Naive B cell (primary cell): ENCODE data around the gene CABP5. TPM values are rescaled to one million over a fixed set of nuclear protein-coding genes. Genes with fewer than 3 reads are reported as not detected.

ENCODE experiments used
- ATAC-seq, 2 donors: fragments of 150-1000 bp; cut with Tn5 transposase; 2 replicates each; pipeline ENCODE4 v1.10.0; 2021; ENCODE audit warnings: low read depth in 2 of 2, mild to moderate bottlenecking in 2 of 2, moderate library complexity in 2 of 2
- DNase-seq: peaks from one replicate; pipeline ENCODE4 v3.0.0; 2022
- H3K27ac Mint-ChIP-seq, 6 donors: one replicate each; pipeline ENCODE4 v1.8.0; 2020 to 2022; ENCODE audit warnings: mild to moderate bottlenecking in 6 of 6, mixed read lengths in 6 of 6, moderate library complexity in 5 of 6, inconsistent platforms in 2 of 6
- H3K27me3 Mint-ChIP-seq, 3 donors: one replicate each; pipeline ENCODE4 v1.8.0; 2021 to 2022; ENCODE audit warnings: mixed read lengths in 3 of 3, mild to moderate bottlenecking in 1 of 3
- H3K36me3 Mint-ChIP-seq, 2 donors: one replicate each; pipeline ENCODE4 v1.8.0; 2020 to 2022; ENCODE audit warnings: mixed read lengths in 2 of 2, inconsistent platforms in 1 of 2, mild to moderate bottlenecking in 1 of 2
- H3K4me1 Mint-ChIP-seq, 3 donors: one replicate each; pipeline ENCODE4 v1.8.0; 2020 to 2022; ENCODE audit warnings: mixed read lengths in 3 of 3, inconsistent platforms in 1 of 3, mild to moderate bottlenecking in 1 of 3, moderate library complexity in 1 of 3
- H3K4me3 Mint-ChIP-seq, 8 donors: one replicate each; pipeline ENCODE4 v1.8.0; 2020 to 2022; ENCODE audit warnings: mild to moderate bottlenecking in 8 of 8, mixed read lengths in 8 of 8, moderate library complexity in 8 of 8, inconsistent platforms in 2 of 8
- H3K9me3 Mint-ChIP-seq, 7 donors: one replicate each; pipeline ENCODE4 v1.8.0; 2020 to 2022; ENCODE audit warnings: mixed read lengths in 7 of 7, mild to moderate bottlenecking in 5 of 7, inconsistent platforms in 2 of 7, moderate library complexity in 1 of 7
- polyA plus RNA-seq, 6 donors: library from polyadenylated mRNA; unstranded; fragments of 300-500 nt; fragmentation: Illumina TruSeq; gene quantifications; one replicate each; pipeline ENCODE4 v1.2.3, GENCODE V29; 2021; ENCODE audit warnings: low read depth in 6 of 6

Gene CABP5
- polyA plus RNA-seq, 6 donors from 2014 or later = 0.43 to 0.56 (median 0.50) TPM; not detected in 3

DNA sequence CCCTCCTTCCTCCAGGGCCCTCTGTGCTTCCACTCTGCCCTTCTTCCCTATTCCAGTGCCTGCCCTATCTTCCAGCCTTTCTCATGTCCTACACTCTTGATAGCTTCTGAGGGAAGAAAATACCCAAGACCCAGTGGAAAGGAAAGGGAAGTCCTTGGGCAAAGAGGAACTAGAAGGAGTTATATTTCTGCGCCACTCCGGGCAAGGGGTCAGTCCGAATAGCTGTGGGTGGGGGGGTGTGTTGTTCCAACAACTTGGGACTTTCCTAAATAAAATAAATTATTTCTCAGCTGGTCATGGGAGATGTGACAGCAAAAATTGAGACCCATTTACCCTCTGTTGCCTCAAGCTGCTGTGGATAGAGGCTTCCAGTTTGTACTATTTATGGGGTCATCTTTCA, 23.2 kb downstream of the CABP5 start:
- no peak for DNase-seq
- H3K4me1 Mint-ChIP-seq = no peaks in the 10 kb centered on the region
- ATAC-seq = no peak
- peaks cover 0 to 8% of the 10 kb centered on the region in 2 donors for H3K36me3 Mint-ChIP-seq
- H3K27ac Mint-ChIP-seq = no peak overlapping the region
- H3K9me3 Mint-ChIP-seq = peaks cover 0 to 7% (median 2%) of the 10 kb centered on the region in 7 donors
- H3K4me3 Mint-ChIP-seq = no peak overlapping the region
- peaks cover 49 to 55% (median 51%) of the 10 kb centered on the region in 3 donors for H3K27me3 Mint-ChIP-seq

DNA sequence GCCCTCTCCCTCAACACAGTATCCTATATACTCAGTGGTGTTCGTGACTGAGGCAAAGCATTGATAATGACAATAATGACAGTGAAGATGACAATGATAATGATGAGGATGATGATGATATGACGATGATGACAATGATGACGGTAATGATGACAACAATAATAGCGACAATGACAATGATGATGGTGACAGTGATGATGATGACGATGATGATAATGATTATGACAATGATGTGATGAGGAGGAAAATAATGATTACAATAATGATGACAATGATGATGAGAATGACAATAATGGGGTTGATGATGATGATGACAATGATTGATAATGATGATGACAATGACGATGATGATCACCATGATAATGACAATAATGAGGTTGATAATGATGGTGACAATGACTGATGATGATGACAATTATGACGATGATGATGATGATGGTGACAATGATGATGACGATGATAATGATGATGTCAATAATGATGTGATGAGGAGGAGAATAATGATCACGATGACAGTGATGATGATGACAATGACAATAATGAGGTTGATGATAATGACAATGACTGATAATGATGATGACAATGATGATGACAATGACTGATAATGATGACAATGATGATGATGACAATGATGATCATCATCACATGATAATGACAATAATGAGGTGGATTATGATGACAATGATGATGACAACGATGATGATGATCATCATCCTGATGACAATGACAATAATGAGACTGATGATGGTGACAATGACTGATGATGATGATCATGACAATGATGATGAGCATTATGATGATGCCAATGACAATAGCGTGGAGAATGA, 32.7 kb downstream of the CABP5 start:
- Mint-ChIP-seq H3K27me3 (peaks cover 16 to 17% (median 17%) of the 10 kb centered on the region in 3 donors), H3K27ac (no peak overlapping the region), H3K4me3 (no peak overlapping the region), H3K36me3 (peaks cover 0 to 7% of the 10 kb centered on the region in 2 donors), H3K4me1 (no peaks in the 10 kb centered on the region), H3K9me3 (peaks cover 4 to 17% (median 5%) of the 10 kb centered on the region in 7 donors)
- DNase-seq = no peak
- no peak for ATAC-seq

DNA sequence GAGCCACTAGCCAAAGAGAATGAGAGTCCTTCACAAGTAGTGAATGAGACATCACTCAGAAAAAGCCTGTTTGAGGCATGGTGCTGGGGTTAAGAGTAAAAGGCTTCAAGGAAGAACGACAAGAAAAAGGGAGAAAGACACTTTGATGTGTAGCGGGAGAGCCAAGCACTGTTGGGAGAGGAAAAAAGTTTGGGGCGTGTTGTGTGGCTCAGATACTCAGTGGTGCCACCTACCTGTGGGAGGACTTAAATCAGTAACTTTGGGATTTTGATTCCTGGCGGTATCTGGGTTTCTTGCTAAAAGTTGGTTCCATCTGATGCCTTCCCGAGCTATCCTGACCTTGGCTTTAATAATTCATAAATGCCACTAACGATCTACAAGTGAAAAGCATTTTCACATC, 37.1 kb downstream of the CABP5 start:
- Mint-ChIP-seq H3K27ac (peak overlapping the region in 1 of 6 donors; percentile 34), H3K9me3 (peaks cover 4 to 15% (median 5%) of the 10 kb centered on the region in 7 donors), H3K4me1 (no peaks in the 10 kb centered on the region), H3K36me3 (peaks cover 0 to 7% of the 10 kb centered on the region in 2 donors), H3K4me3 (no peak overlapping the region), H3K27me3 (peaks cover 28 to 38% (median 35%) of the 10 kb centered on the region in 3 donors)
- no peak for DNase-seq
- ATAC-seq = no peak

DNA sequence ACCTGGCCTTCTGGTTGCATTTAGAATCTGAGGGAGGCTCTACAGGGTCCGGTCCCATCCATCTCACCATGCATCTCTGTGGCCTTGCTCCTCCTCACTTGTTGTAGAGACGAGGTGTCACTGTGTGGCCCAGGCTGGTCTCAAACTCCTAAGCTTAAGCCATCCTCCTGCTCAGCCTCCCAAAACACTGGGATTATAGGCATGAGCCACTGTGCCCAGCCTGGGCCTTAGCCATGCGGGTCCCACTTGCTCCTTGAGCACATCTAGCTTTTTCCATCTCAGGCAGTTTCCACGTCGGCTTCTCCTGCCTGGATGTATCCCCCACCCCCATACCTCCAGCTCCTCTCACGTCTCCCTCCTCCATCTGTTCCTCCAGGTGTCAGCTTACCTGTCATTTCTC, 39.6 kb downstream of the CABP5 start:
- Mint-ChIP-seq H3K27me3 (peaks cover 35 to 38% (median 37%) of the 10 kb centered on the region in 3 donors), H3K27ac (no peak overlapping the region), H3K36me3 (peaks cover 0 to 7% of the 10 kb centered on the region in 2 donors), H3K4me3 (no peak overlapping the region), H3K9me3 (peaks cover 4 to 11% (median 5%) of the 10 kb centered on the region in 7 donors), H3K4me1 (no peaks in the 10 kb centered on the region)
- ATAC-seq (no peak), DNase-seq (no peak)

DNA sequence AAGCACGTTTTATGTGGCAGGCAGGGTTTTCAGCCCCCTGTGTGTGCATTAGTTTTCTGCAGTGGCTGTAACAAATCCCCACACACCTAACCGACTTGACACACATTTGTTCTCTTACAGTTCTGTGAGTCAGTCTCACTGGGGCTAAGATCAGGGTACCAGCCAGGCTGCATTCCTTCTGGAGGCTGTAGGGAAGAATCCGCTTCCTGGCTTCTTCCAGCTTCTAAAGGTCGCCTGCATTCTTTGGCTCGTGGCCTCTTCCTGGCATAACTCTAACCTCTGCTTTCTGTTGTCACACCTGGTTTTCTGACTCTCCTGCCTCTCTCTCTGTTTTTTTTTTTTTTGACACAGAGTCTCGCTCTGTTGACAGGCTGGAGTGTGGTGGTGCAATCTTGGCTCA, 43.0 kb downstream of the CABP5 start:
- Mint-ChIP-seq H3K36me3 (no peaks in the 10 kb centered on the region), H3K9me3 (peaks cover 0 to 8% (median 2%) of the 10 kb centered on the region in 7 donors), H3K4me1 (no peaks in the 10 kb centered on the region), H3K27me3 (peaks cover 25 to 40% (median 33%) of the 10 kb centered on the region in 3 donors), H3K4me3 (no peak overlapping the region), H3K27ac (no peak overlapping the region)
- ATAC-seq (no peak), DNase-seq (no peak)

DNA sequence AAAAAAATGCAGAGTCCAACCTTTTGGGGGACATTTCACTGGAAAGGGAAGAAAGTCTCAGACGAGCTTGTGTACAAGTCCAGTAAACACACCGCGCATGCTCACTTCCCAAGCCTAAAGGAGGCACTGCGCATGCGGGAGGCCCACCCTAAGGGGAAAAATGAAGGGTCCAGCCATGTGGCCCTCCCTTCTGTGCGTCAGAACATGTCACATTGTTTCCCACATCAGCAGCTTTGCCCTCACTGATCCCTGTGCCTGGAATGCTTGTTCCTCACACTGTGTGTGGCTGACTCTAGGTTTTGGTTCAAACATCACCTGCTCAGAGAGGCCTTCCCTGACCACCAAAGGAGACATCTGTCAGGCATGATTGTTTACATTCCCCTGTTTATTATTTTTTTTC, 45.1 kb downstream of the CABP5 start:
- H3K27me3 Mint-ChIP-seq = peaks cover 14 to 39% (median 31%) of the 10 kb centered on the region in 3 donors
- DNase-seq (no peak), ATAC-seq (no peak)
- no peak overlapping the region for H3K4me3 Mint-ChIP-seq
- no peak overlapping the region for H3K27ac Mint-ChIP-seq
- H3K4me1 Mint-ChIP-seq = no peaks in the 10 kb centered on the region
- H3K36me3 Mint-ChIP-seq = no peaks in the 10 kb centered on the region
- peaks cover 0 to 10% (median 2%) of the 10 kb centered on the region in 7 donors for H3K9me3 Mint-ChIP-seq

DNA sequence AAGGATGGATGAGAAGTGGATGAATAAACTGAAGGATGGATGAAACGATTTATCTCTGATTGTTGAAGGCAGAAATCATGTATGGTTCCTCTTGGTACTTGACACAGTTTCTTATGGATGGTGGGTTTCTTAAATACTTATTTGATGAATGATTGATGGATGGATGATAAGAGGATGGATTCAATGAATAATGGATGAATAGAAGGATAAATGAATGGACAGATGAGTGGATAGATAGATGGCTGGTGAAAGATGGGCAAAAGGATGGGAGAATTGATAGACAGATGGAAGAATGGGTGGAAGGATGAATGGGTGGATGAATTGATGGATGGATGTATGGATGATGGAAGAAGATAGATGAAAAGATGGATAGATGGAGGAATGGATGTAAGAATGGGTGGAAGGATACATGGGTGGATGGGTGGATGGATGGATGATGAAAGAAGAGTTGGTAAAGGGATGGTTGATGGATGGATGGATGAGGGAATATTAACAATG, 47.6 kb downstream of the CABP5 start:
- peak overlapping the region in 1 of 6 donors; percentile 50 for H3K27ac Mint-ChIP-seq
- peaks cover 8 to 33% (median 28%) of the 10 kb centered on the region in 3 donors for H3K27me3 Mint-ChIP-seq
- no peak for ATAC-seq
- H3K36me3 Mint-ChIP-seq = no peaks in the 10 kb centered on the region
- no peak for DNase-seq
- peaks cover 0 to 5% (median 2%) of the 10 kb centered on the region in 7 donors for H3K9me3 Mint-ChIP-seq
- H3K4me3 Mint-ChIP-seq = no peak overlapping the region
- no peaks in the 10 kb centered on the region for H3K4me1 Mint-ChIP-seq

DNA sequence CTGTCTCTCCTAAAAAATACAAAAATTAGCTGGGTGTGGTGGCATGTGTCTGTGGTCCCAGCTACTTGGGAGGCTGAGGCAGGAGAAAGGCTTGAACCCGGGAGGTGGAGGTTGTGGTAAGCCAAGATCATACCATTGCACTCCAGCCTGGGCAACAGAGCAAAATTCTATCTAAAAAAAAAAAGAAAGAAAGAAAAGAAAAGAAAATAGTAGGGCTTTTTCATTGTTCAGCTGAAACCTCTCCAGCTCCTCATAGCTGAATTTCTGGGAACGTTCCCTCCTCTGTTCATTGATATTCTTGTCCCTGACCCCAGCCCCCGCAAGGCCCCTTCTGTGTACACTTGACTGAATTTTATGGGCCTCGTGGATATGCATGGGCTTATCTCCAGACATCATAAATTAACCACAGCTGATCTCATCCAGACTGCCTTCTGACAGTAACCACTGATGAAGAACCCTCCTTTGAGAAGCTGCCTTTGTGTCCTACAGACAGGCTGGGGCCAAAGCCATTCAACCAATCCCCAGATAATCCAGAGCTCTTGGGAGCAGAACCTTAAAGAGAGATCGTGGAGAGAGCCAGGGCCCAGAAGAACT, 49.6 kb downstream of the CABP5 start, which contains the start of gene ELSPBP1:
Gene ELSPBP1, plus strand, starts transcription at position 424 of the 594 bp plus-strand sequence. CDS start 14,036 bp downstream, outside the sequence.
- Mint-ChIP-seq H3K27me3 (peaks cover 8 to 43% (median 39%) of the 10 kb centered on the region in 3 donors), H3K4me1 (no peaks in the 10 kb centered on the region), H3K36me3 (no peaks in the 10 kb centered on the region), H3K27ac (no peak within 1 kb of the TSS), H3K9me3 (peaks cover 0 to 5% (median 2%) of the 10 kb centered on the region in 7 donors), H3K4me3 (no peak within 1 kb of the TSS)
- no peak for ATAC-seq
- DNase-seq = no peak

DNA sequence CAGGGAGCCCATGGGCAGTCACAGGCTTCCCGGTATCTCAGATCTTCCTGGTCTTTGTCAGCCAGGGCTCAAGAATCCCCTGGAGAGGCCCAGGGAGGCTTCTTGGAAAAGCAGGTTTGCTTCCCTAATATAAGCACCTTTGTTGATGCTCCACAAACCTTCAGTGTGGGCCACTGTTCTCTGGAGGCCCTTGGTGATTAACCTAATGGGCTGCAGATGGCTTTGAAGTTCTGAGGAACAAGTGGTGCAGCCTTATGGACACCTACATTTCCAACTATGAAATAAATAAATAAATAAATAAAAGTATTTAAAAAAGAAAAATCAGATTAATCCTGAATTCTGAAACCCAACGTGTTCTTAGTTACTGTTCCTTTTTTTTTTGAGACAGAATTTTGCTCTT, 51.8 kb downstream of the CABP5 start, which contains the start of gene BSPH1:
Gene BSPH1, minus strand, starts transcription at position 101 of the 400 bp plus-strand sequence. Its CDS starts 89 bp downstream, at position 12.
- Mint-ChIP-seq H3K9me3 (peaks cover 0 to 5% (median 0%) of the 10 kb centered on the region in 7 donors), H3K27ac (no peak within 1 kb of the TSS), H3K4me3 (peak within 1 kb of the TSS in 1 of 8 donors; percentile 56), H3K4me1 (no peaks in the 10 kb centered on the region), H3K27me3 (peaks cover 13 to 49% (median 42%) of the 10 kb centered on the region in 3 donors), H3K36me3 (no peaks in the 10 kb centered on the region)
- no peak for ATAC-seq
- DNase-seq = no peak

DNA sequence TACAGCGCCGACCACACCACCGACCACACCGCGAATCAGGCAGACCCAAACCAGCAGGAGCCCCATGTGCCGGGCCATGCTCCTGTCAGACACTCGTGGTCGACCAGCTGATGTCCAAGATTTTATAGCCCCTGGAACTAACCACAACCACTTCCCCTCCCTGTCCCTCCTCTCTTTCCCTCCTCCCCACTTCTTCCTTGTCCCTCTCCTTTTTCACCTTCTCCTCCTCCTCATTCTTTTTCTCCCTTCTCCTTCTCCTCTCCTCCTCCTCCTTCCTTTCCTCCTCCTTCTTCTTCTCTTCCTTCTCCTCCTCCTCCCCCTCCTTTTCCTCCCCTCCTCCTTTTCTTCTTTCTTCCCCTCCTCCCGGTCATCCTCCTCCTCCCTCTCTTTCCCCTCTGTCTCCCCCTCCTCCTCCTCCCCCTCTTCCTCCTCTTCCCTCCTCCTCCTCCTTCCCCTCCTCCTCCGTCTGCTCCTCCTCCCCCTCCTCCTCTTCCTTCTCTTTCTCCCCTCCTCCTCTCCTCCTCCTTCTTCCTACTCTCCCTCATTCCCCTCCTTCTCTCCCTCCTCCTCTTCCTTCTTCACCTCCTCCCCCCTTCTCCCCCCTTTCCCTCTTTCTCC, 52.6 kb downstream of the CABP5 start:
- no peak for ATAC-seq
- Mint-ChIP-seq H3K27ac (no peak overlapping the region), H3K4me1 (no peaks in the 10 kb centered on the region), H3K9me3 (peaks cover 0 to 5% (median 0%) of the 10 kb centered on the region in 7 donors), H3K27me3 (peaks cover 11 to 47% (median 43%) of the 10 kb centered on the region in 3 donors), H3K4me3 (peak overlapping the region in 1 of 8 donors; percentile 56), H3K36me3 (no peaks in the 10 kb centered on the region)
- no peak for DNase-seq

Other genes with a start within 250 kb of the CABP5 start
- gene TPRX1, start 239.5 kb downstream of the CABP5 start, polyA plus RNA-seq = not detected
- gene CRX, start 222.1 kb downstream of the CABP5 start, polyA plus RNA-seq = not detected
- gene TPRX2, start 184.8 kb downstream of the CABP5 start, polyA plus RNA-seq = not detected
- gene SULT2A1, start 157.8 kb downstream of the CABP5 start, polyA plus RNA-seq = not detected
- gene BSPH1, start 51.9 kb downstream of the CABP5 start, polyA plus RNA-seq = not detected
- not detected for gene ELSPBP1, start 49.4 kb downstream of the CABP5 start, polyA plus RNA-seq
- gene PLA2G4C, start 66.7 kb upstream of the CABP5 start, polyA plus RNA-seq = 10 to 100 TPM in 2 of 6 donors, 1 to 10 TPM in 3, not detected in 1; 1.6 to 18.5 (median 5.8) TPM
- gene LIG1, start 126.3 kb upstream of the CABP5 start, polyA plus RNA-seq = 10 to 100 TPM; 13.6 to 30.9 (median 23.5) TPM
- gene ZSWIM9, start 126.6 kb upstream of the CABP5 start, polyA plus RNA-seq = 1 to 10 TPM in 1 of 6 donors, under 1 TPM in 4, not detected in 1; 0.06 to 1.6 (median 0.69) TPM
- 100 to 1,000 TPM in 2 of 6 donors, 10 to 100 TPM in 4; 80.9 to 113 (median 92.0) TPM for gene CARD8, start 211.8 kb upstream of the CABP5 start, polyA plus RNA-seq
- gene ZNF114, start 226.0 kb upstream of the CABP5 start, polyA plus RNA-seq = under 1 TPM in 2 of 6 donors, not detected in 4; 0.29 to 0.41 TPM